Stimulated activated CD8-positive, alpha-beta memory T cell treated with anti-CD3 and anti-CD28 coated beads, Interleukin-7, amount 100 ng/mL, for 4 hours (primary cell): Measurements from ENCODE around the gene ARHGAP21.

ENCODE experiments used
- DNase-seq, 2 donors: peaks; one replicate each; pipeline ENCODE4 v3.0.0-alpha.2; 2020; ENCODE audit warnings: low read depth in 2 of 2

The ARHGAP21 gene

GRCh38 chr10:24542314-24543270 is 181.1 kb downstream of the ARHGAP21 start:
- DNase-seq, result no peak

GRCh38 chr10:24541239-24541753 is 182.4 kb downstream of the ARHGAP21 start:
- no peak for DNase-seq

GRCh38 chr10:24536636-24537035 is 187.1 kb downstream of the ARHGAP21 start:
- no peak for DNase-seq

- DNase-seq, result no peak
Measured at GRCh38 chr10:24533981-24534380, 189.7 kb downstream of the ARHGAP21 start.
